SH-SY5Y (cell line): ENCODE results near the gene QPCT.

Experiments used
- GATA2 ChIP-seq: IDR thresholded peaks from 2 replicates; pipeline ENCODE4 v1.6.1; 2011; ENCODE audit warnings: mild to moderate bottlenecking, low read depth, low read length
- GATA3 ChIP-seq: IDR thresholded peaks from 2 replicates; pipeline ENCODE4 v1.6.1; 2011; ENCODE audit warnings: low read depth, mild to moderate bottlenecking, low read length, moderate library complexity

DNA sequence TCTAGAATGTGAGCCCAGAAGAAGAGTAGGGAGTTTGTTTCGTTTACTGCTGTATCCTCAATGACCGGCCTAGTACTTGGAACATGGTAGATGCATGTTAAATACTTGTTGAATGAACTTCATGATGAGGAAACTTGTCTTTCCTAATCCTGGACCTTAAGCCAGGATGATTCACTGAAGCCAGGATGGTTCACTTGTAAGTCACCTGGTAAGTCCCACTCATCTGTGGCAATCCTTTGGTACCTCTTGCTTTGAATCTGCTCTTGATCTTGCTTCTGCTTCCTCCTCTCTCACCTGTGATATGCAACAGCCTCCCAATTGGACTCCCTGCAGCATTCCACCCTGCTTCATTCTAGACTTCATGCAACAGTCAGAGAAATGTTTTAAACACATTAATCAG, 43.6 kb downstream of the QPCT start:
- TF ChIP-seq GATA3: no peak
- no peak for TF ChIP-seq GATA2
